NCI-H82 treated with DMSO at 0.1 percent for 48 hours (cell line): Measurements from ENCODE around the gene MYOF.
"Not testable (repeated sequence)": the region's sequence is repeated elsewhere in the genome, so short reads cannot be mapped to it uniquely, and the experiment has no call there.

Experiments used
- DNase-seq: peaks from one replicate; lab custom pipeline; 2025; ENCODE audit not compliant: unreplicated experiment; lab: John Stamatoyannopoulos, UW

The MYOF gene

DNA sequence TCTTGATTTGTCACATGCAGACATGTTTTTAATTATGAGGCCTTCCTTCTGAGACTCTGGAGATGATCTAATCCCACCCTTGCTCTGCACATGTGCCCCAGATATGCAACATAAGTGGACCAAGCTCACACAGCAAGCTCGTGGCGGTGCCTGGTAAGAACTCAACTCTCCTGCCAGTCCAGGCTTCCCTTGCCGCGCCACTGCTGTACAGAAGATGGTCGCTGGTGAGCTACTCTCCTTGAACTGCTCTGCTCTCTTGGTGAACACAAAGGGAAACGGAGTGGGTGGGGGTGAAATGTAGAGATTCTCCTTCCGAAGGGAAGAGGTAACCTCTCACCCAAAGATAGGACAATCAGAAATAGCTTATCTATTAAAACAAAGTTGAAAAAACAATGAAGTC is 25.7 kb downstream of the MYOF start:
- no peak for DNase-seq

- no peak for DNase-seq
Measured at GRCh38 chr10:93454736-93455135, 27.4 kb downstream of the MYOF start.

- no peak for DNase-seq
Measured at GRCh38 chr10:93454146-93454545, 28.0 kb downstream of the MYOF start.

DNA sequence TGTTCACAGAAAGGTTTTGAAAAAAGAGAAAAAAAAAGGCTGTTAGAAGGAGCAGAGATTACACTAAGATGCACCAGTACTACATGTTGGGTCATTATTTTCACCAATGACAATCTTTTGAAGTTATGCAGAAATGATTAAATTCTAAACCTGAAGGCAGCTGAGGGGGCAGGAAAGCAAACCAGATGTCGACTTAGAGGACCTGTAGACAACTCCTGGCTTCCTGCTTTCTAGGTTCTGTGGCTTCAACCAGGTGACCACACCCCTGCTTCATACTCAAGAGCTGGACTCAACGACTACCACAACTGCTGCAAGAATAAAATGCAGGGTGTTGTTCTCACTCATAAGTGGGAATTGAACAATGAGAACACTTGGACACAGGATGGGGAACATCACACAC is 30.0 kb downstream of the MYOF start:
- no peak for DNase-seq

DNA sequence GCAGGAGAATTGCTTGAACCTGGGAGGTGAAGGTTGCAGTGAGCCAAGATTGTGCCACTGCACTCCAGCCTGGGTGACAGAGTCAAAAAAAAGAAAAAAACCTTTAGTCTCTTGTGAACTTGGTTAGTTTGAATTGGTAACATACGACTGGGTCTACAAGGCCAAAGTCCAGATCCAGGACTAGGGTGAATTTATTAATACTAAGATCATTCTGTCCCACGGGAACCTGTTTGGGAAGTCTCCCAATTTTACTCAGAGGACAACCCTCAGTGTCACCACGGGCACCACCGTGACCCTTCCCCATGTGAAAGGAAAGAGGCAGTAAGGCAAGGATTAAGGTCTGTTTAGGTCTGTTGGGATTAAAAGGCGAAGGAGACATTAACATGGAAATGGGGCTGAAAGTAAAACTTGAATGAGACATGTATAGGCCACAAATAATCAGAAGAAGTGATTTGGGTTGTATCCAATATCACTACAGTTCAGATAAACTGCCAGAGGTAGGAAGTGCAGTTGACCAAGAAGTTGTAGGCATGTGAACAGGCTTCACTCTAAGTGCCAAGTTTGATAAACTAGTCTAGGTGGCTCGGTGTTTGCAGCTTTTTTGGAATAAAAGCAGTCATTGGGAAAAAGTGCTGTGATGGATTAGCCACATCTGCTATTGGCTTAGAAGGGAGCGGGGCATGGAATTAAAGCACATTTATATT is 30.7 kb downstream of the MYOF start:
- DNase-seq = no peak

GRCh38 chr10:93447970-93448369 is 34.2 kb downstream of the MYOF start:
- DNase-seq = no peak

DNA sequence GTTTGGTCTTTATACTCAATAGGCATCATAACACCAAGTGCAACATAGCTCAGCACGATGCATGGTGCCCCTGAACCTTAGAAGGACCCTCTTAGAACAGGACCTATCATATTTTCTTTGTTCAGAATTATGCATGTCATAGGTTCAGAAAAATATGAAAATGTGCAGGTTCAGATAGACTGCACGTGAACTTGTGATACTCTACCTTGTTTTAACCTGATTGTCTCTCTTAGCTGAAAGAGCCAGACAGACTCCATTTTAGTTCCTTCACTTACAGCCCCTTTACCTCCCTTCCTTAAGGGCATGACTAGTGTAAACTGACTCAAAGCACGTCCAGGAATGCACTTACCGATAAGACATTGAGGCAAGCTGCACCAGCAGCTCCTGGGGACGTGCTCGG is 35.1 kb downstream of the MYOF start:
- DNase-seq = no peak

- no peak for DNase-seq
Measured at GRCh38 chr10:93445978-93446720, 36.0 kb downstream of the MYOF start.

- DNase-seq = peak; percentile 33
Measured at GRCh38 chr10:93445097-93445960, 36.8 kb downstream of the MYOF start.

- no peak for DNase-seq
Measured at GRCh38 chr10:93443481-93443880, 38.7 kb downstream of the MYOF start.

DNA sequence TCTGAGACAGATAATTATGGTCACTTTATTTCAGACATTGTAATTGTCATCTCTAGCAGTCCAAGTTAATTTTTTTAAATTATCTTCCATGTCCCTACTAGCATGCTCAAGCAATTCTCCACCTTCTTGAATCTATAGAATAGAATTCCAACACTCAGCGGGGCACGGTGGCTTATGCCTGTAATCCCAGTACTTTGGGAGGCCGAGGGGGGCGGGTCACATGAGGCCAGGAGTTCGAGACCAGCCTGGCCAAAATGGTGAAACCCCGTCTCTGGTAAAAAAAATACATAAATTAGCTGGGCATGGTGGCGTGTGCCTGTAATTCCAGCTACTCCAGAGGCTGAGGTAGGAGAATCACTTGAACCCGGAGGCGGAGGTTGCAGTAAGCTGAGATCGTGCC is 39.4 kb downstream of the MYOF start:
- DNase-seq = not testable (repeated sequence)

DNA sequence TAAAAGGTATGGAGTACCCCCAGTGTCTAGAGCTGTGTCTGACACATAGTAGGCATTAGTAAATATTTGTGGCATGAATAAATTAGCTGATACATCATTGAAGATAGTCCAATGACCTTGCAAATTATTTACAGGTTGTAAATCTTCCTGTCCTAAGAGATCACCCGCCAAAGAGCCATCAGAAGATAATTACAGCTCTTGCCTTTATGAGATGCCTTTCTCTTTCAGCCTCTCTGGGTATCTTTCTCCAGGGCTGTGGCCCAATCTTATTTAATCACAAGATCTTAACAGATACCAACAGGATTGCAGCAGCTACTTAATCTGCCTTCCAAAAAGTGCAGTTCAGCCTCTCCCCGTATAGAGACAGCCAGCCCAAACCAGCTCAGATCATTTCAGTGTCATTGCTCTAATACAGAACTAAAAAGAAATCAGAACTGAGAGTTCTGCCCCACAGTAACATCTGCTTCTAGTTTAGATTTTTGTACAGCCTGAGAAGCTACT is 41.5 kb downstream of the MYOF start:
- DNase-seq = peak; percentile 9

GRCh38 chr10:93438613-93439253 is 43.4 kb downstream of the MYOF start:
- DNase-seq = no peak

- no peak for DNase-seq
Measured at GRCh38 chr10:93437946-93438612, 44.1 kb downstream of the MYOF start.

- DNase-seq = no peak
Measured at GRCh38 chr10:93437086-93437945, 44.8 kb downstream of the MYOF start.

GRCh38 chr10:93436591-93437085 is 45.5 kb downstream of the MYOF start:
- no peak for DNase-seq

DNA sequence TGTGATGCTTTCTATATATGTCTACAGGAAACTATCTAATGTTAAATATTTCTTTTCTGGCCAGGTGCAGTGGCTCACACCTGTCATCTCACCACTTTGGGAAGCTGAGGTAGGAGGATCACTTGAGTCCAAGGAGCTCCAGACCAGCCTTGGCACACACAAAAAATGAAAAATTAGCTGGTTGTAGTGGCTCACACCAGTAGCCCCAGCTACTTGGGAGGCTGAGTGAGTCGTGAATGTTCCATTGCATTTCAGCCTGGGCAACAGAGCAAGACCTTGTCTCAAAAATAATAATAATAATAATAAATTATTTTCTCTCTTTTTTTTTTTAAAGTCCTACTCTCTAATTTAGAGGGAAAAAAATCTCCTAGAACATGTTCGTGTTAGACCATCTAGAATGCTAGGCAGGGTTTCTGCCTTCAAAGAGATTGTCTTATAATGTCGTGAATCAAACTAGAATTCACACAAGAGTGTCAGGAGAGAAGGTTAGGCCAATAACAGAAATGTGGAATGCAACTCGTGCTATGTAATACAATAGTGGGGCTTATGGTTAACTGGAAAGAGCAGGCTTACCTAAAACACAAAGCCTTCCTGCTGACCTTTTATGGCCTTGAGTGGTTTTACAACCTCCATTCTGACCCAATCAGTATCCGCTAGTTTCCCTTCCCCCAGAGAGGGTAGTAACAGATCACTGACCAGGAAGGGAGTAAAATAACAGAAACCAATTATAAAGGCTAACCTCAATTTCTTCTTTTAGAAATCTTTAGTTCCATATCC is 46.3 kb downstream of the MYOF start:
- DNase-seq = no peak

DNA sequence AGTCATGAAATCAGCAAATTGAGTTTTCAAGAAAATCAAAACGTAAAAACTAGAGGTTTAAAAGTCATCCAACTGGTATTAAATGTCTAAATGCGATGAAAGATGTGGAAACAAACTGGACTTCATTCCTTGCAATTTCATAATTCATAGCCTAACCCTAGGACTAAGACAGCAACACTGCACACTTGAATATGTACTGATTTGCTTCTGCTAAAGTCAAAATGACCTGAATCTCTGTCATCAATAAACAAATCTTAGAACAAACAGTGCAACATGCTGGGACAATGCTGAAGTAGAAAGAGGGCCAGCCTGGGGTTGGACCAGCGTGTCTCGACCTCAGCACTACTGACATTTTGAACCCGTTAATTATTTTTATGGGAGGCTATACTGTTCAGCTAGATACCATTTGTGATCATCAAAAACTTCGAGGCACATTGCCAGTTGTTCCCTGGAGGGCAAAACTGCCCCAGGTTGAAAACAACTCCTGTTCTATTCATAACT is 47.1 kb downstream of the MYOF start:
- no peak for DNase-seq
